ENCODE measurements around the gene KRTAP5-3.

DNA sequence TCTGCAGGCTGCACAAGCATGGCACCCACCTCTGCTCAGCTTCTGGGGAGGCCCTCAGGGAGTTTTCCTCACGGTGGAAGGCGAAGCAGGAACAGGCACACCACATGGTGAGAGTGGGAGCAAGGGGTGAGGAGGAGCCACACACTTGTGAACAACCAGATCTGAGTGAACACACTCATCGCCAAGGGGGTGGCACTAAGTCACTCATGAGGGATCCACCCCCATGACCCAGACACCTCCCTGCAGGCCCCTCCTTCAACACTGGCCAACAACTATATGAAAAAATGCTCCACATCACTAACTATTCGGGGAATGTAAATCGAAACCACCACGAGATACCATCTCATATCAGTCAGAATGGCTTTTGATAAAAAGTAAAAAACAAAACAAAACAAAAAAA is 9.4 kb downstream of the KRTAP5-3 start:
- TF ChIP-seq POLR2A (conservative IDR thresholded peaks at IDR 0.05) (no peak), MTA2 (IDR thresholded peaks at IDR 0.05; ENCODE audit: low read depth) (no peak), CBFA2T2 (conservative IDR thresholded peaks at IDR 0.05) (no peak), PCBP2 (IDR thresholded peaks at IDR 0.05; ENCODE audit: low read depth, low read length, poor library complexity, severe bottlenecking) (no peak), SRSF1 (IDR thresholded peaks at IDR 0.05; ENCODE audit: low read depth, low read length) (no peak)
- TF ChIP-seq, protein P1, sequence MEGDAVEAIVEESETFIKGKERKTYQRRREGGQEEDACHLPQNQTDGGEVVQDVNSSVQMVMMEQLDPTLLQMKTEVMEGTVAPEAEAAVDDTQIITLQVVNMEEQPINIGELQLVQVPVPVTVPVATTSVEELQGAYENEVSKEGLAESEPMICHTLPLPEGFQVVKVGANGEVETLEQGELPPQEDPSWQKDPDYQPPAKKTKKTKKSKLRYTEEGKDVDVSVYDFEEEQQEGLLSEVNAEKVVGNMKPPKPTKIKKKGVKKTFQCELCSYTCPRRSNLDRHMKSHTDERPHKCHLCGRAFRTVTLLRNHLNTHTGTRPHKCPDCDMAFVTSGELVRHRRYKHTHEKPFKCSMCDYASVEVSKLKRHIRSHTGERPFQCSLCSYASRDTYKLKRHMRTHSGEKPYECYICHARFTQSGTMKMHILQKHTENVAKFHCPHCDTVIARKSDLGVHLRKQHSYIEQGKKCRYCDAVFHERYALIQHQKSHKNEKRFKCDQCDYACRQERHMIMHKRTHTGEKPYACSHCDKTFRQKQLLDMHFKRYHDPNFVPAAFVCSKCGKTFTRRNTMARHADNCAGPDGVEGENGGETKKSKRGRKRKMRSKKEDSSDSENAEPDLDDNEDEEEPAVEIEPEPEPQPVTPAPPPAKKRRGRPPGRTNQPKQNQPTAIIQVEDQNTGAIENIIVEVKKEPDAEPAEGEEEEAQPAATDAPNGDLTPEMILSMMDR (IDR thresholded peaks at IDR 0.05 in 2 of 3, conservative IDR thresholded peaks at IDR 0.05 in 1 of 3; ENCODE audit: insufficient read depth in 2 of 3, low read depth in 1 of 3, low read length in 3 of 3) = no peak

All from K562 (cell line).